PFSK-1 (cell line): Measurements from ENCODE around the gene NECAB2.

Experiments used
- SIN3A ChIP-seq: IDR thresholded peaks from 2 replicates; pipeline ENCODE4 v1.6.1; 2012; ENCODE audit warnings: mild to moderate bottlenecking, low read length, moderate library complexity, borderline replicate concordance; ENCODE audit not compliant: insufficient read depth
- TAF1 ChIP-seq: IDR thresholded peaks from 2 replicates; pipeline ENCODE4 v1.6.1; 2012; ENCODE audit warnings: low read length, control low read depth, borderline replicate concordance; ENCODE audit not compliant: insufficient read depth
- TF ChIP-seq, protein P1 (sequence below), 2 experiments: IDR thresholded peaks; 2 replicates each; pipeline versions ENCODE4 v1.6.1 to v1.8.0; 2011 to 2012; ENCODE audit warnings: low read depth in 2 of 2, low read length in 2 of 2, control low read depth in 1 of 2, inconsistent platforms in 1 of 2, mild to moderate bottlenecking in 1 of 2, moderate library complexity in 1 of 2; ENCODE audit not compliant: insufficient read depth in 1 of 2

- TF ChIP-seq, protein P1, sequence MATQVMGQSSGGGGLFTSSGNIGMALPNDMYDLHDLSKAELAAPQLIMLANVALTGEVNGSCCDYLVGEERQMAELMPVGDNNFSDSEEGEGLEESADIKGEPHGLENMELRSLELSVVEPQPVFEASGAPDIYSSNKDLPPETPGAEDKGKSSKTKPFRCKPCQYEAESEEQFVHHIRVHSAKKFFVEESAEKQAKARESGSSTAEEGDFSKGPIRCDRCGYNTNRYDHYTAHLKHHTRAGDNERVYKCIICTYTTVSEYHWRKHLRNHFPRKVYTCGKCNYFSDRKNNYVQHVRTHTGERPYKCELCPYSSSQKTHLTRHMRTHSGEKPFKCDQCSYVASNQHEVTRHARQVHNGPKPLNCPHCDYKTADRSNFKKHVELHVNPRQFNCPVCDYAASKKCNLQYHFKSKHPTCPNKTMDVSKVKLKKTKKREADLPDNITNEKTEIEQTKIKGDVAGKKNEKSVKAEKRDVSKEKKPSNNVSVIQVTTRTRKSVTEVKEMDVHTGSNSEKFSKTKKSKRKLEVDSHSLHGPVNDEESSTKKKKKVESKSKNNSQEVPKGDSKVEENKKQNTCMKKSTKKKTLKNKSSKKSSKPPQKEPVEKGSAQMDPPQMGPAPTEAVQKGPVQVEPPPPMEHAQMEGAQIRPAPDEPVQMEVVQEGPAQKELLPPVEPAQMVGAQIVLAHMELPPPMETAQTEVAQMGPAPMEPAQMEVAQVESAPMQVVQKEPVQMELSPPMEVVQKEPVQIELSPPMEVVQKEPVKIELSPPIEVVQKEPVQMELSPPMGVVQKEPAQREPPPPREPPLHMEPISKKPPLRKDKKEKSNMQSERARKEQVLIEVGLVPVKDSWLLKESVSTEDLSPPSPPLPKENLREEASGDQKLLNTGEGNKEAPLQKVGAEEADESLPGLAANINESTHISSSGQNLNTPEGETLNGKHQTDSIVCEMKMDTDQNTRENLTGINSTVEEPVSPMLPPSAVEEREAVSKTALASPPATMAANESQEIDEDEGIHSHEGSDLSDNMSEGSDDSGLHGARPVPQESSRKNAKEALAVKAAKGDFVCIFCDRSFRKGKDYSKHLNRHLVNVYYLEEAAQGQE (IDR thresholded peaks at IDR 0.05; ENCODE audit: insufficient read depth in 1 of 2, low read depth in 2 of 2, low read length in 2 of 2), result no peak
- no peak for TF ChIP-seq SIN3A
- no peak for TF ChIP-seq TAF1
Measured at GRCh38 chr16:84047206-84047605, 79.2 kb downstream of the NECAB2 start.
